Uterus (tissue), 2 donors: ENCODE measurements around the gene RRH.

Experiments
- CTCF ChIP-seq, 4 experiments: fragments of 200-600 bp in 2 of 4; fragments of 450-650 bp in 2 of 4; sonication (generic) in 2 of 4; IDR thresholded peaks; one replicate each; pipeline ENCODE4 v1.5.1; 2016 to 2019; ENCODE audit warnings: antibody characterized with exemption in 4 of 4, mild to moderate bottlenecking in 2 of 4, moderate library complexity in 1 of 4
- POLR2A ChIP-seq, 2 donors: fragments of 450-650 bp; IDR thresholded peaks; one replicate each; pipeline ENCODE4 v1.6.1; 2016; ENCODE audit warnings: antibody characterized with exemption in 2 of 2, mild to moderate bottlenecking in 1 of 2, moderate library complexity in 1 of 2

GRCh38 chr4:109803924-109804571 is 23.7 kb upstream of the RRH start:
- peak in 1 of 4 experiments; percentile 11 for TF ChIP-seq CTCF (IDR thresholded peaks at IDR 0.05)
- no peak for TF ChIP-seq POLR2A (IDR thresholded peaks at IDR 0.05)
